PC-3 (cell line): ENCODE results near the gene VPS25. TPM values are rescaled to one million over a fixed set of nuclear protein-coding genes. Genes with fewer than 3 reads are reported as not detected.

Experiments used
- ATAC-seq: fragments of 200-7000 bp; cut with Tn5 transposase; 2 replicates; pipeline ENCODE4 v1.9.1; 2020; ENCODE audit warnings: mild to moderate bottlenecking, moderate library complexity
- BruUV-seq: library from RNA; stranded (reverse); fragments of 400-500 nt; replicated peaks from 2 replicates; lab custom pipeline; 2021; lab: Mats Ljungman, UMichigan
- CTCF ChIA-PET: fragments of 300-600 bp; sonication (Branson Sonifier 250); formaldehyde crosslinking; loops from one replicate; lab custom pipeline; 2022; ENCODE audit warnings: antibody characterized with exemption; lab: Charles Lee
- POLR2A ChIA-PET: fragments of 300-600 bp; sonication (Branson Sonifier 250); formaldehyde crosslinking; loops from one replicate; lab custom pipeline; 2022; ENCODE audit warnings: antibody characterized with exemption; ENCODE audit not compliant: unreplicated experiment; lab: Charles Lee
- DNase-seq: peaks from one replicate; pipeline ENCODE4 v3.0.0-alpha.2; 2015
- H2AFZ ChIP-seq: fragments of 300-600 bp; sonication (generic); 2 replicates; pipeline ENCODE4 v1.6.0; 2016; ENCODE audit warnings: antibody characterized with exemption, low read length
- H3F3A ChIP-seq: fragments of 300-600 bp; sonication (generic); one replicate; pipeline ENCODE4 v1.6.0; 2017; ENCODE audit warnings: antibody characterized with exemption, low read length, control low read depth, mild to moderate bottlenecking; ENCODE audit not compliant: unreplicated experiment
- H3K27ac ChIP-seq: fragments of 300-600 bp; sonication (generic); 2 replicates; pipeline ENCODE4 v1.5.1; 2016; ENCODE audit warnings: mild to moderate bottlenecking, low read length
- H3K27me3 ChIP-seq: fragments of 300-600 bp; sonication (generic); 2 replicates; pipeline ENCODE4 v1.6.1; 2016; ENCODE audit warnings: low read length, mixed read lengths
- H3K36me3 ChIP-seq: fragments of 300-600 bp; sonication (generic); 2 replicates; pipeline ENCODE4 v1.6.1; 2016; ENCODE audit warnings: low read depth, mixed run types, low read length, mixed read lengths
- H3K4me1 ChIP-seq: fragments of 300-600 bp; sonication (generic); 2 replicates; pipeline ENCODE4 v1.5.1; 2016; ENCODE audit warnings: low read length; ENCODE audit not compliant: insufficient read depth
- H3K4me2 ChIP-seq: fragments of 300-600 bp; sonication (generic); 2 replicates; pipeline ENCODE4 v1.6.0; 2016; ENCODE audit warnings: low read length
- H3K4me3 ChIP-seq: fragments of 300-600 bp; sonication (generic); 2 replicates; pipeline ENCODE4 v1.5.1; 2016; ENCODE audit warnings: mild to moderate bottlenecking, low read length, mixed read lengths
- H3K79me2 ChIP-seq: fragments of 300-600 bp; sonication (generic); 2 replicates; pipeline ENCODE4 v1.6.1; 2017; ENCODE audit warnings: low read length, mixed read lengths
- H3K9ac ChIP-seq: fragments of 300-600 bp; sonication (generic); 2 replicates; pipeline ENCODE4 v1.6.0; 2016; ENCODE audit warnings: mild to moderate bottlenecking, low read length
- H3K9me2 ChIP-seq: fragments of 300-600 bp; sonication (generic); replicated peaks from 2 replicates; pipeline ENCODE4 v1.6.1; 2016; ENCODE audit warnings: mixed run types, low read length, mixed read lengths
- H3K9me3 ChIP-seq: fragments of 300-600 bp; sonication (generic); 2 replicates; pipeline ENCODE4 v1.6.1; 2016; ENCODE audit warnings: low read length, mixed read lengths
- H4K20me1 ChIP-seq: fragments of 300-600 bp; sonication (generic); 2 replicates; pipeline ENCODE4 v1.6.1; 2016; ENCODE audit warnings: low read length, mixed read lengths
- CTCF ChIP-seq: fragments of 300-600 bp; sonication (generic); conservative IDR thresholded peaks from 2 replicates; pipeline ENCODE4 v1.5.1; 2017; ENCODE audit warnings: antibody characterized with exemption, low read depth, mild to moderate bottlenecking, low read length
- EZH2 ChIP-seq: fragments of 300-600 bp; sonication (generic); IDR thresholded peaks from one replicate; pipeline ENCODE4 v1.6.1; 2017; ENCODE audit warnings: antibody characterized with exemption, mild to moderate bottlenecking, low read length; ENCODE audit not compliant: unreplicated experiment
- EZH2phosphoT487 ChIP-seq: fragments of 300-600 bp; sonication (generic); IDR thresholded peaks from 2 replicates; pipeline ENCODE4 v1.6.1; 2018; ENCODE audit warnings: mild to moderate bottlenecking, antibody characterized with exemption, low read length, borderline replicate concordance
- intact Hi-C: fragments of 100-400 bp; cut with micrococcal nuclease; formaldehyde crosslinking; loops from 2 replicates; pipeline ENCODE4 v1.9.0; 2023
- total RNA-seq: library from RNA; depleted of rRNA; stranded (reverse); fragments of >200 nt; gene quantifications from 2 replicates; pipeline ENCODE4 v1.2.3, GENCODE V29; 2014

VPS25 gene
- total RNA-seq, 1 experiment from 2014 or later, result 62.0 TPM

DNA sequence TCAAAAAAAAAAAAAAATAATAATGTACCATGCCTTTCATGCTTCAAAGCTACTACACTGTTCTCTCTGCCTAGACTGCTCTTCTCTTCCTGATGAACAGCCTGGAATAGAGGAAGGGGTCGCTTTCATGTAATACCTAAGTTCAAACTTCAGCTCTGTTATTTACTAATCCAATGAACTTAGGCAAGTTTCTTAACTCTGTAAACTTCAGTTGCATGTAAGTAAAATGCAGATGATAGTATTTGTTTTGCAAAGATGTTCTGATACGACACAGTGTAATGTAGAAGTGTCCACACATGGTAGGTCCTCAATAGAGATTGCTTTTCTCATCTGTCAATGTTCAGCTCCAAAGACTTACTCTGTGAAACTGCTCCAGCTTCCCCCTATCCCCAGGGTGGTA, 18.7 kb downstream of the VPS25 start:
- BruUV-seq, result no TSS peak
- 0 out of 2 replicates have a peak, but pooled peaks cover 4% of the 10 kb centered on the region for H3K79me2 ChIP-seq
- ChIA-PET CTCF (no interaction called here), POLR2A (no interaction called here)
- H3K4me3 ChIP-seq, result no peak overlapping the region
- H2AFZ ChIP-seq, result no peak overlapping the region
- peaks cover 3% of the 10 kb centered on the region for H3K4me1 ChIP-seq
- H3K27me3 ChIP-seq, result no peaks in the 10 kb centered on the region
- H3K27ac ChIP-seq, result no peak overlapping the region
- no peaks in the 10 kb centered on the region for H3K9me2 ChIP-seq
- DNase-seq (no peak), ATAC-seq (no peak)
- no peak overlapping the region for H3K4me2 ChIP-seq
- TF ChIP-seq EZH2phosphoT487 (no peak), CTCF (no peak)
- no peaks in the 10 kb centered on the region for H3F3A ChIP-seq
- H4K20me1 ChIP-seq, result no peaks in the 10 kb centered on the region
- no peaks in the 10 kb centered on the region for H3K9me3 ChIP-seq
- intact Hi-C loops, result no loop called here
- H3K9ac ChIP-seq, result no peak overlapping the region
- H3K36me3 ChIP-seq, result peaks cover 24% of the 10 kb centered on the region; the same call in 1 of the 2 replicates

DNA sequence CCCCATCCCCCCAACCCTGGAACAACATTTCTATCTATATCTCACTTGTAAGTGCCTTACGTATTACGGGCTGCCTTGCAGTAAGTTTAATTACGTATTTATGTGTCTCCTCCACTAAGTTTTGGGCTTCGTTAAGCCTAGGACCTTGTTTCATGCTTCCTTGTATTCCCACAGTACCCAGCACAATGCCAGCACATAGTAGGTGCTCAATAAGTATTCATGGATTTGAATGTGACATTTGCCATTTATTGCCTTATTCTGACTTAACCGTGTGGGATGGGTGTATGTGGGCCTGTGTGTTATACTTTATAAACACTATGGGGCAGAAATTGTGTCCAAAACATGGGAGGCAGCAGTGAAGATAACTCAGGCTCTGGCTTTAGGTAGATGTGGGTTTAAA, 19.3 kb downstream of the VPS25 start:
- Histone ChIP-seq H2AFZ (no peak overlapping the region), H3K9me2 (no peaks in the 10 kb centered on the region), H3K4me2 (no peak overlapping the region), H3K36me3 (peaks cover 20% of the 10 kb centered on the region; the same call in 1 of the 2 replicates), H3K9me3 (no peaks in the 10 kb centered on the region), H3K4me3 (no peak overlapping the region), H3F3A (no peaks in the 10 kb centered on the region), H3K4me1 (peaks cover 9% of the 10 kb centered on the region), H4K20me1 (no peaks in the 10 kb centered on the region), H3K27me3 (no peaks in the 10 kb centered on the region), H3K9ac (no peak overlapping the region), H3K27ac (no peak overlapping the region), H3K79me2 (0 out of 2 replicates have a peak, but pooled peaks cover 5% of the 10 kb centered on the region)
- no peak for ATAC-seq
- no peak for DNase-seq
- intact Hi-C loops, result no loop called here
- TF ChIP-seq EZH2phosphoT487 (no peak), EZH2 (no peak), CTCF (no peak)
- ChIA-PET POLR2A (no interaction called here), CTCF (no interaction called here)
- no TSS peak for BruUV-seq

GRCh38 chr17:42795061-42795460, 21.8 kb downstream of the VPS25 start:
- DNase-seq, result no peak
- Histone ChIP-seq H2AFZ (no peak overlapping the region), H3K9me3 (no peaks in the 10 kb centered on the region), H3K4me3 (no peak overlapping the region), H3K36me3 (peaks cover 3% of the 10 kb centered on the region; the same call in 1 of the 2 replicates), H3K79me2 (peaks cover 11% of the 10 kb centered on the region; the same call in 1 of the 2 replicates), H3K4me2 (no peak overlapping the region), H3K9me2 (no peaks in the 10 kb centered on the region), H3K9ac (no peak overlapping the region), H3F3A (no peaks in the 10 kb centered on the region), H4K20me1 (no peaks in the 10 kb centered on the region), H3K4me1 (peaks cover 14% of the 10 kb centered on the region), H3K27me3 (no peaks in the 10 kb centered on the region), H3K27ac (no peak overlapping the region)
- no TSS peak for BruUV-seq
- POLR2A ChIA-PET, result interaction anchor here (0.6 to 1.1 kb wide), 3 partner anchors 12 to 217 kb away, joined by 3 to 9 read pairs (median 6); no protein-coding TSS in a partner anchor
- ATAC-seq, result no peak
- intact Hi-C loops, result no loop called here
- TF ChIP-seq EZH2 (no peak), EZH2phosphoT487 (no peak), CTCF (no peak)
- CTCF ChIA-PET, result no interaction called here
